LNCaP clone FGC (cell line): ENCODE results near the gene LOXL3.

ENCODE experiments used
- DNase-seq: peaks from one replicate; pipeline ENCODE4 v3.0.0-alpha.2; 2011; ENCODE audit warnings: low read depth
- H3K4me3 ChIP-seq: 2 replicates; pipeline ENCODE4 v1.5.1; 2011; ENCODE audit warnings: mild to moderate bottlenecking, low read depth, low read length, control low read depth
- CTCF ChIP-seq: IDR thresholded peaks from 2 replicates; pipeline ENCODE4 v1.5.1; 2012; ENCODE audit warnings: mild to moderate bottlenecking; ENCODE audit not compliant: control insufficient read depth, insufficient read depth; ENCODE audit errors: extremely low read depth

LOXL3 gene

GRCh38 chr2:74526649-74527230, 27.0 kb downstream of the LOXL3 start:
- H3K4me3 ChIP-seq = no peak overlapping the region
- no peak for TF ChIP-seq CTCF
- no peak for DNase-seq

GRCh38 chr2:74525717-74526648, 27.8 kb downstream of the LOXL3 start, which contains the start of gene DQX1:
TSS of gene DQX1 (minus strand) at chr2:74526231. CDS start at chr2:74525729, 502 bp downstream.
- peak within 1 kb of the TSS; percentile 57 for H3K4me3 ChIP-seq
- TF ChIP-seq CTCF = no peak
- DNase-seq = peak; percentile 79

- TF ChIP-seq CTCF = no peak
- H3K4me3 ChIP-seq = peak overlapping the region; percentile 57
- no peak for DNase-seq
Observed at GRCh38 chr2:74524955-74525716, 28.6 kb downstream of the LOXL3 start.

- DNase-seq = no peak
- no peak for TF ChIP-seq CTCF
- H3K4me3 ChIP-seq = no peak overlapping the region
Observed at GRCh38 chr2:74524005-74524404, 29.7 kb downstream of the LOXL3 start.

- no peak overlapping the region for H3K4me3 ChIP-seq
- no peak for DNase-seq
- TF ChIP-seq CTCF = no peak
Observed at GRCh38 chr2:74522516-74522915, 31.2 kb downstream of the LOXL3 start.

GRCh38 chr2:74516650-74517049, 37.1 kb downstream of the LOXL3 start:
- DNase-seq = no peak
- no peak for TF ChIP-seq CTCF
- H3K4me3 ChIP-seq = no peak overlapping the region
